ENCODE results near the gene VHLL.
"Not testable (repeated sequence)": the region's sequence is repeated elsewhere in the genome, so short reads cannot be mapped to it uniquely, and the experiment has no call there.

The VHLL gene
- total RNA-seq = 0 to 0.55 (median 0) reads per million in 17 experiments

DNA sequence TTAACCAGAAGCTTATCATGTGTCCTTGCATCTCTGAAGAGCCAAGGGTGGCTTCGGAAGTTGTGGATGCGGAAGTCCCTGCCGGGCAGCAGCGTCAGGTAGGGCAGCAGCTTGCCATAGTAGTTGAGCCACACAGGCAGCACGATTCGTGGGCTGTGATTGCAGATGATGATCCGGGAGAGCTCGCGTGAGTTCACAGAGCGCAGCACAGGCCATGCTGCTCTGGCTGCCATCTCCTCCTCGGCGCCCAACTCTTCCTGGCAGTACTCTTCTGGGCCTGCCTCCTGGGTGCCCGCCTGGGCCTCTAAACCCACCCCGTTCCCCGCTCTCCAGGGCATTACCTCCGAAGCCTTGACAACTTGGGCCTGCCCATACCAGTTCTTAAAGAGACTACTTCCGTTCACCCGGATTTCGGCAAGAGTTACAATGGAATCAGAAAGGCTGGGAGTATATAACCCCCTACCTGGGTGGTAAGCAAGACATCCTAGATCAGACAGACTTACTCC lies at the start of gene VHLL:
Gene VHLL (minus strand): TSS at position 456 of the 506 bp plus-strand sequence. CDS start 118 bp downstream, at position 338.
- DNase-seq = no peak

DNA sequence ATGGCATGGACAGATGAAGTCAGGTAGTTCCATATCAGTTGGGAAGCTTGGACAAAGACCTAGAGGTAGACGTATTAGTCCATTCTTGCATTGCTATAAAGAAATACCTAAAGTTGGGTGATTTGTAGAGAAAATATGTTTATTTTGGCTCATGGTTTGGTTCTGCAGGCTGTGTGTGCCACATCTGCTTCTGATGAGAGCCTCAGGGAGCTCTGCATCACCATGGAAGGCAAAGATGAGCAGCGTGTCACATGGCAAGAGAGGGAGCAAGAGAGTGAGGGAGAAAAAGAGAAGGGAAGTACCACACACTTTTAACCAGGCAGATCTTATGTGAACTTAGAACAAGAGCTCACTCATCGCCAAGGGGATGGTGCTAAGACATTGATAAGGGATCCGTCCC lies 48.2 kb upstream of the VHLL start:
- no peak for DNase-seq

DNA sequence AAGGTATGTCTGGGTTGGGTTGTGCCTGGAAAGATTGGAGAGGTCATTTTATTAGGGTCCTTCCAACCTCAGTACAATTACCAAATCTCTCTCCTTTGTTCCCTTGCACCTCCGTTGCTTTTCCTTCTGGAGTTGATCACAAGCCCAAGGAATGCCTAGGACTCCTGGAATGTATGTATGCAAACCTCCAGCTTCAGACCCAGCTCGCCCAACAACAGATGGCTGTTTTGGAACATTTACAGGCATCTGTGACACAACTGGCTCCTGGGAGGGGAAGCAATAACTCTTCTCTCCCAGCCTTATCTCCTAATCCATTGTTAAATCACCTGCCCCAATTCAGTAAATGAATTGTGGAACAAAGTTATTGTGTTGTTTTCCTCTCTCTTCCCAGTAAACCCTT lies 47.5 kb upstream of the VHLL start:
- no peak for DNase-seq

DNA sequence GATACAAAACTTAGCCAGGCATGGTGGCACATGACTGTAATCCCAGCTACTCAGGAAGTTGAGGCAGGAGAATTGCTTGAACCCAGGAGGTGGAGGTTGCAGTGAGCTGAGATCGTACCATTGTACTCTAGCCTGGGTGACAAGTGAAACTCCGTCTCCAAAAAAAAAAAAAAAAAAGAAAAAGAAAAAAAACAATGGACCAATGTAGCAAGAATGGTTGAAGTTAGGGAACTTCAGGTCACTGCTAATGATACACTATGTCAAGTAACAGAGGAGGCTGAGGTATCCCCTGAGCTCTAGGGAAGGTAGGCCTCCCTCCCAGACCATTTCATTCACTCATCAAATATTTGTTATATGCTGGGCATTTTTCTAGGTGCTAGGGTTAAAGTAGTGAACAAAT lies 46.9 kb upstream of the VHLL start:
- DNase-seq = not testable (repeated sequence)

DNA sequence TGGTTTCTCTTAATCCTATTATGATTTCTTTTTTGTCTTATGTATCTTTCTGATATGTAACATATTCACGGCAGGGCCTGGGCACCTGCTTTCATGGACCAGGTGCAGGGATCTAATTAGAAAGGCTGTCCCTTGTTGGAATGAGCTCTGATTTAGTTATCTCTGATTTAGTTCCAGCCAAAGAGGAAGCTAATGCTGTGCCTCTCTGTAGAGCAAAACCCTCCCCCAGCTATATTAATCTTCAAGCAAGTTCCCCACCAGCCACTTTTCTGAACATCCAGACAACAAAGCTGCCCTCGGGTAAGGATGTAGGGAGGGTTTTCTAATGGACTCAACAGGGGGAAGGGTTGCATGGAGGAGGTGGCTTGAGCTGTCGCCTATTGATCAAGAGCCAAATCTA lies 45.3 kb upstream of the VHLL start:
- DNase-seq = peak in 1 of 4 experiments; percentile 17

DNA sequence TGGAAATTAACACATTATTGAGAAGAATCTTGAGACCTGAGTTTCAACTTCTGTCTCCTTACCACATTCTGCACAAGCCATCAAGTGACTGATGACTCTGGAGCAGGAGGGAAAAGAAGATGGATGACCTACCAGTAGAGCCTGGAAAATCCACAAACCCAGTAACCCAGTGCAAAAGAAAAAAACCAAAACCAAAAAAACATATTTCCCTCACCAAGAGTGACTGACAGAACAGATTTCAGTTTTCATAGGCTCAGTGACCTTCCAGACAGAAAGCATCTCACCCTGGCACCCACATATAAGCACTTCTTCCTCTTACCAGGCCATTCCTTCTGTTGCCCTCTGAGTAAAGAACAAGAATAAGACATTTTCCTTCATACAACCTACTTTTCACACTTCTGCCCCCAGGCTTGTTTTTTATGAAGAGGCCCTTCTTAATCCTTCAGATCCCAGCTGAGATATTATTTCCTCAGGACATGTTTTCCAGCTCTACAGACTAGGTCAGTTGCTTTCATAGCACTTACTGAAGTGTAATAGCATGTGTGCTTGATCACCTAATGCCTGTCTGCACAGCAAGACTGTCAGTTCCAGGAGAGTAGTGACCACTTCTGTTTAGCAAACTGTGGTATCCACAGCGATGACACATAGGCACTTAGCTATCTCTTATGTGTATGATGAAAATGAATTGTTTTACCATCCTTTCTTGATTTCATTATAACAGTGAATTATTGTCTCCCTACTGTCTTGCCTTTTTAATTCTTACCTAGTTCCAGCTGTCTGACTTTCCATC lies 43.3 kb upstream of the VHLL start:
- DNase-seq = peak in 3 of 4 experiments; percentile 14 to 26 (median 15)

DNA sequence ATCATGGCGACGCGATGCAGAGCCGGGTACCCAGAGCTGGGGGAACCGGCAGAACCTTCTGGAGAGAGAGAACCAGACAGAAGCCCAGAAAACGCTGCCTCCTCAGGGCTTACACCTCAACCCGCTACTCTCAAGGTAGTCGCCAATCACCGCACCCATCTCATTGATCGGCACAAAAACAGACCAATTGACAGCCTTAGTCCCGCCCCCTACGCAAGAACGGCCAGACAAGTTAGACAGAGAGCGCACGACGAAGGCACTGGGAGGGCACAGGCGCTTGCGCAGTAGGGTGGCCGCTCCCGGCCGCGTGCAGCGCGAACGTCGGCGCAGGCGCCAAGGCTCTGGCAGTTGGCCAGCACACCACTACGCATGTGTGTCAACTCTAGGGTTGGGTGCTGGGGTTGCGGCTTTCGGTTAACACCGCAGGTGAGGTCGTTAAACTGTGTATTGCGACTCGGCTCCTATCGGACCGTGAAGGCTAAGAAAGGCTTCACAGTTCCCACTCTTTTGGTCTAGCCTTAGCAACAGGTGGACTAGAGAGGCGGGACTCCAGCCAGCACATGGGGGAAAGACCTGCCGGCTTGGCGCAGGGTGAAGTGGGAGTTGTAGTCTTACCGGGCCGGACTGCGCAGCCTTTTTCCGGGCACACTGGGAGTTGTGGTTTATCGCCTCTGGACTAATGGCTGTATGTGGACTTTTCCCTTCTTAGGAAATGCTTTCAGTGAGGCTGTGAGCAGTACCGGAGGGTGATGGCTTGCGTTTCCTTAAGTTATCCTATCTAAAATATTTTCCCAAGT lies 39.3 kb upstream of the VHLL start, which contains the start of the genes CCT3 and TSACC:
Gene CCT3 (minus strand): TSS at position 113 of the 797 bp plus-strand sequence. CDS start 108 bp downstream, at position 5.
Gene TSACC (plus strand): TSS at position 347 of the 797 bp plus-strand sequence. CDS start 1,232 bp downstream, outside the sequence.
- DNase-seq = peak; percentile 100

DNA sequence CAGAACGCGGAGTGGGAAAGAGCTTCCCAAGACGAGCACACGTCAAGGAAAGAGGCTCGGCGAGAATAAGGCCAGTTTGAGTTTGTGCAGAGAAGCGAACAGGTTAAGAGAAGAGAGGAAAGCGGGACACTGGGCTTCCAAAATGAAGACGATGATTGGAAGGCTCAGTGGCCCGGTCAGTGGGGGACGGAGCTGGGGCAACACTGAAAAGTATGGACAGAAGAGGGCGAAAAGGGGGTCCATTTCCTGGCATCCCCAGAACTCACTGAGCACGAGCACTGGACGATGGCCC lies 38.7 kb upstream of the VHLL start:
- no peak for DNase-seq

DNA sequence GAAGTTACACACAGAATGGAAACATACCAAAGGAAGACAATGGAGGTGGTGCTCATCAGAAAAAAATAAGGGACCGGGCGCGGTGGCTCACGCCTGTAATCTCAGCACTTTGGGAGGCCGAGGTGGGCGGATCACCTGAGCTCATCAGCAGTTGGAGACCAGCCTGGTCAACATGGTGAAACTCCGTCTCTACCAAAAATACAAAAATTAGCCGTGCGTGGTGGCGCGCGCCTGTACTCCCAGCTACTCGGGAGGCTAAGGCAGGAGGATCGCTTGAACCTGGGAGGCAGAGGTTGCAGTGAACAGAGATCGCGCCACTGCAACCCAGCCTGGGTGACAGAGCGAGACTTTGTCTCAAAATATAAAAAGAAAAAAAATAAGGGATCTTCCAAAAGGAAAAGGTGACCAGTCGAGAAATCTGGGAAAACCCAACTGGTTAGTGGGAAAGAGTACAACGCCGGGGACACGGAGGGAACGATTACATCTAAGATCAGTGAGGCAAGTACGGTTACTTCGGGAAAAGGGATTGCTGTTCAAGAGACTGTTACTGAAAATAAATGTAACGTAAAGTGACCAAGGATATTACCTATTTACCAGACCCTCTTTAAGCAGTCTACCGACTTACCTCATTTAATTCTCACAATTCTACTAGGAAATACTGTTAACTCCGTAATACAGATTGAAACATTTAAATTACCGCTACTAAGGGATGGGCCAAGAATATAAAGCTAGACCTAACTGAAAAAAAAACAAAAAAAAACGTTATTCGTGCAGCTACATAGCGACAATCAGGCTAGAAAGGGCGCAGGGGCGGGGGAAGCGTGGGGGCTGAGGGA lies 38.2 kb upstream of the VHLL start:
- no peak for DNase-seq

DNA sequence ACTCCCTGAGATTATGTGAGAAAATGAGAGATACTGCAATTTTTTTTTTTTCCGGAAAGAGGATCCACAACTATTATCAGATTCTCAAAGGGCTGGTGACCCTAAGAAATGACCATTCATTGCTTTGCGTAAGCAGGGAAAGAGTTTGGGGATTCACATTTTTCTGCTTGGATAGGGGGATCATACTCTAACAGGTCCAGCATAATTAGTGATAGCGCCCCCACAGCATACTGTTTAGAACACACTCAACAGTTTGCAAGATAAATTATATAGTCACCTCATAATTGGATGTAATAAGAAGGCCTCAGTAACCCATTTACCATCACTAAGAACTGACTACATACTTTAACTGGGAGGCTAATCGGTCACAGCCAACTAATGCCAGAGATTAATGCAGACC lies 37.1 kb upstream of the VHLL start:
- peak in 1 of 4 experiments; percentile 7 for DNase-seq

DNA sequence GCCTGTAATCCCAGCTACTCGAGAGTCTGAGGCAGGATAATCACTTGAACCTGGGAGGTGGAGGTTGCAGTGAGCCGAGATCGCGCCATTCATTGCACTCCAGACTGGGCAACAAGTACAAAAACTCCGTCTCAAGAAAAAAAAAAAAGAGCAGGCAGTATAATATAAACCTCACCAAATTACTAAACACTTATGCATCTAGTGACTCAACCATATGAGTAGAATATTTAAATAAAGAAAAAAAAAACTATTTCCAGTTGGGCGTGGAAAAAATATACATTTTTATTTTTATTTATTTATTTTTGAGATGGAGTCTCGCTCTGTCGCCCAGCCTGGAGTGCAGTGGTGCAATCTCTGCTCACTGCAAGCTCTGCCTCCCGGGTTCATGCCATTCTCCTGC lies 24.1 kb upstream of the VHLL start:
- not testable (repeated sequence) for DNase-seq

DNA sequence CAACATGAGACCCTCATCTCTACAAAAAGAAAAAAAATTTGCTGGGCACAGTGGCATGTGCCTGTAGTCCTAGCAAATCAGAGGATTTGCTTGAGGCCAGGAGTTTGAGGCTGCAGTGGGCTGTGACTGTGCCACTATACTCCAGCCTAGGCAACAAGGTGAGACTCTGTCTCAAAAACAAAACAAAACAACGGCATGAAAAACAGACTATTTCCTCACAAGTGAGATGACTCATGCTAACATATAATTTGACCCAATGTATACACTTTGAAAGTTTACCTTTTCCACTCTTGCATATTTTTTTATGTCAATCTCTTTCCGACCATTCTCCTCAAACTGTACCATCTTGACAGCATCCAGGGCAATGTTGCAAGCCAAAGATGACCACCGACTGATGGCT lies 21.5 kb upstream of the VHLL start:
- DNase-seq = no peak

DNA sequence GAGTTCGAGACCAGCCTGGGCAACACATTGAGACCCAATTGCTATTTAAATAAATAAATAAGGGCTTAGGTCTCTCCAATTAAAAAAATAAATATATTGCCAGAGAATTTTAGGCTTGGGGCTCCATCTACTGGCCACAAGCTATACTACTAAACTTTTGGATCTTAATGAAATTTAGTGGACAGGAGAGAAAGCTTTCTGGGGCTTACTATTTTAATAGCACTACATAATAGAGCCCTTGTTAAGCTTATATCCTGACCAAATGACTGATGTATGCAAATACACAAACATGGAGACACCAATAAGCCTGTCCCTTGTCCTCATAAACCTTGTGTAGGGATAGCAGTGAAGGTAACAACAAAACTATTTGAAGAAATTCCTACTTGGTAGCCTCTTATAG lies 20.6 kb upstream of the VHLL start:
- peak; percentile 40 to 58 (median 50) for DNase-seq

DNA sequence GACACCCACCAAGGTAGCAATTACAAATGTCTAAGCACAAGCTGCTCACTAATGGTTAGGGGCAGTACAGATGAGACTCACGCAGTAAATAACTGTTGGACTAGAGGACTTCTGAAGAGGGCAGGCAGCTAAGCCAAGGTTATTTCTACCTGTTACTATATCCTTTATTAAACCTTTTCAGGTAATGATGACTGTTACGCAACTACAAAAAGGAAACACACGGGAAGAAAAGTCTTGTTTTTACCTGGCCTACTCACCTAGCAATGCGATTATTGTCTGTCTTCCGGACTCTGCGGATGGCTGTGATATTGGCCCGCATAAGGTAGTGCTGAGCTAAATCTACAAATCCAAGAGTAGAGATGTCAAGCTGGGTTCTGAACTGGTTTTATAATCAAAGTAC lies 17.8 kb upstream of the VHLL start:
- no peak for DNase-seq

DNA sequence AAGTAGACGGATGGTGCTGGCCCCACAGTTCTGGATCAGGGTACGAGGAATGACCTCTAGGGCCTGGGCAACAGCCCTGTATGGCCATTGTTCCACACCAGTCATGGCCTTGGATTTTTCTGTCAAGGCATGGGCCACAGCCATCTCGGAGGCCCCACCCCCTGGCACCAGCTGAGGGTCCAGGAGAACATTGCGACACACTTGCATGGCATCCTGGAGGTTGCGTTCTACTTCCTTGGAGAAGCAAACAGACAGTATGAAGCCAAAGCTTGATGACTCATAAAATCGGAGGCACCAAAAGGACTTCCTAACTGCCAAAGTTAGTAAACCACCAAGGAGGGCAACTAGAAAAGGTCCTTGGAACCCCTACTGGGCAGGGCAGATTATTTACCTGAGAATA lies 11.9 kb upstream of the VHLL start:
- DNase-seq = peak in 3 of 4 experiments; percentile 13 to 35 (median 26)

DNA sequence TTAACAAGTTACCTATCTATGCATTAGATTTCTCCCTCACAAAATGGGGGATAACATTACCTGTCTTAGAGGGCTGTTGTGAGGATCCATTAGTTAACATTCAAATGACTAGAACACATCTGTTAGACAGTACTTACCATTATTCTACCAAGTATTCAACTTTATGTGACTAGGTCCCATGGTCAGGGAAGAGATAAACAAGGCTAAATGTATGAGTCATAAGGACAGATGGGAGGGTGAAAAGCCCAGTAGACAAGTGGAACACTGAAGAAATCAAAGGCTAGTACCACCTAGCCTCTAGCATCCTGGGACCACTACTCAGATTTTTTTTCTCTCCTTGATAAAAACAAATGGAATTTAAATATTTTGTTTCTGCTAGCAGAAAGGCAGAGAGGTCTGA lies 9.0 kb upstream of the VHLL start:
- no peak for DNase-seq

DNA sequence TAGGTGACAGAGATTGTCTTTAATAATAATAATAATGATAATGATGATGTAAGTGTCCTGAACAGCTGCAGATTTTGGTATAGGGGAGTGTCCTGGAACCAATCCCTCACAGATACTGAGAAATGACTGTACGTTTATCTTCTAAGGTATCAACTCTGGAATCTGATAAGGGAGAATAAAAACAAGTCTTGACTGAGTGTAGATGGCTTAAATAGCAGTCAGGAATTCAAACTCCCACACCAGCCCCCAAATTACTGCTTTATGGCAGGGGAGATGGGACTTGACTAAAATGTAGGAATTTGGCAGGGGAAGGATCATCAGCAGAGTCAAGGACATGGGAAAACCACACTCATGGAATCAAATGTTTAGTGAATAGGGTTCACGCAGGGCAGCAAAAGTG lies 6.1 kb upstream of the VHLL start:
- no peak for DNase-seq

DNA sequence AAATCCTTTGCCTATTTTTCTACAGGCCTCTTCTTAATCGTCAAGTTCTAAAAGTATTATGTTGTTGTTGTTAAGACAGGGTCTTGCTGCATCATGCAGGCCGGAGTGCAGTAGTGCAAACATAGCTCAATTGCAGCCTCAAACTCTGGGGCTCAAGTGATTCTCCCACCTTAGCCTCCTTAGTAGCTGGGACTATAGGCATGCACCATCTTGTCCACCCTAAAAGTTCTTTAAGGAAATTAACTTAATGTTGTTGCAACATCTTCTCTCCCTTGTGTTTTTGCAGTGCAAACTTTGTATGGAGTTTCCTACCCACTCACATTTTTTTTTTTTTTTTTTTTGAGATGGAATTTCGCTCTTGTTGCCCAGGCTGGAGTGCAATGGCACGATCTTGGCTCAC lies 4.1 kb upstream of the VHLL start:
- DNase-seq = no peak

DNA sequence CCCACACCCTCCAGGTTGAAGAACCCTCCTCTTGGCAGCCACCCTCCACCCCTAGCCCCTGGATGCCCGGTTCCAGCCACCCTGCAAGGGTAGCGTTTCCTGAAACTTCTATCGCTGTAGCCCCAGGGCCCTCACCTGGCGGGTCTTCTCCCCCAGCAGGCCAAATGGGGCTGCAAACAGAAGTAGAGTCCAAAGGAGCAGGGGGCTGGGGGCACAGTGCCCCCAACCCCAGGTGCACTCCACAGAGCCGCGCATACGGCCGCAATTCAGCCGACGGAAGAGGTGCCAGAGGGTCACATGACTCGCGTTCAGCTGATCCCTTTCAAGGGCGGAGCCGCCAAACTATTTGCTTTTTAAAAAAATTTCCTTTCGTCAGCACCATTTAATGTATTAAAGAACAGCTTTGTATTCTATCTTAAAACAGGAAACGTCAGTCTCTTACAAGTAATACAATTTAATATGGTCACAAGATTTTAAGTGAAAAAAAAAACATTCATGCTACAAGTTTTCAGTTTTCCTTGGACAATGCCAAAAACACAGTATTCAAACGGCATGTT lies 3.6 kb downstream of the VHLL start, which contains the start of gene GLMP:
Gene GLMP (minus strand): TSS at position 289 of the 557 bp plus-strand sequence. CDS start 34 bp downstream, at position 255.
- DNase-seq = peak; percentile 68 to 88 (median 81)

DNA sequence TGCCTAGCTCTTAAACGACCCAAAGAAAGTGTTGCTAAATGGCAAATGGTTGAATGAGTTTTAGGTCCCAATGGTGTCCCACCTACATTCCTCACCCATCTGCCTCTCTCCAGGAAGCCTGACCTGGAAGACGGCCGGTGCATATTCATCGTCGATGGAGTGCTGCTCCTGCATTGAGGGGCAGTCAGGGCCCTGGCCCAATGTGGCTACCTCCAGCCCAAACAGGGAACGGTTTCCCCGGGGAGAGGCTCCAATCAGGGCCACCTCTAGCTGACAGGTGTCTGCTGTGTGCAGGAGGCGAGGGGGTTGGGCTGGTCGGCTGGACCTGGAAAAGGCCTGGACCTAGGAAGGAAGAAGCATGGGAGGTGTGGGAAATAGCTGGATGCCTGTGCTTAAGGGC lies 5.2 kb downstream of the VHLL start:
- DNase-seq = no peak

DNA sequence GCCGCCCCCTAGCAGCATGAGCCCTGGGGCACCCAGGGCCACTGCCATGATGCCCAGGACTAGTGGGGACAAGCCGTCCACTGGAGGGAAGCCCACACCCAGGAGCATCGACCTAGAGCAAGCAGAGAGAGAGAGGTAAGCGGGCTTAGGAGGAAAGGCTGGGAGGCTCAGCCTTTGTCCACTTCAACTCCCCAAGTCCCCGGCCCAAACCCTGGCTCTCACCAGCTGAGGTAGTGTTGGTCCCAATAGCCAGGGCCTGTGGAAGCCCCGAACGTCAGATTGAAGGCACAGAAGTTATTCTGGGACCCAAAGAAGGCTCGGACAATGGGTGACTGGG lies 6.0 kb downstream of the VHLL start:
- DNase-seq = no peak
